B cell (primary cell): ENCODE results near the gene STK40. TPM values are rescaled to one million over a fixed set of nuclear protein-coding genes. Genes with fewer than 3 reads are reported as not detected.

ENCODE experiments used
- ATAC-seq: fragments of 200-7000 bp; cut with Tn5 transposase; one replicate; pipeline ENCODE4 v1.10.0; 2021; ENCODE audit warnings: low read depth, mild to moderate bottlenecking, moderate number of reproducible peaks, moderate library complexity
- CTCF ChIA-PET: fragments of 350-600 bp; sonication (Branson Sonifier 250); formaldehyde crosslinking; loops from one replicate; lab custom pipeline; 2021; ENCODE audit warnings: antibody characterized with exemption, inconsistent platforms; lab: Charles Lee
- POLR2A ChIA-PET: fragments of 350-600 bp; sonication (Branson Sonifier 250); formaldehyde crosslinking; loops from one replicate; lab custom pipeline; 2021; ENCODE audit warnings: antibody characterized with exemption; lab: Charles Lee
- DNase-seq: peaks from one replicate; pipeline ENCODE4 v3.0.0; 2013
- H2AFZ ChIP-seq: 2 replicates; pipeline ENCODE4 v1.6.1; 2012; ENCODE audit warnings: mild to moderate bottlenecking, low read depth, low read length; ENCODE audit not compliant: insufficient read depth, poor library complexity, severe bottlenecking
- H3K27ac ChIP-seq, 2 donors: 1 replicate in 1 of 2; 2 replicates in 1 of 2; pipeline ENCODE4 v1.5.1; 2012 to 2013; ENCODE audit warnings: low read length in 2 of 2, mild to moderate bottlenecking in 2 of 2, moderate library complexity in 1 of 2
- H3K27me3 ChIP-seq, 4 experiments: fragments of 200-600 bp in 1 of 4; sonication (generic) in 1 of 4; replicated peaks in 1 of 4; 1 replicate in 2 of 4; 2 replicates in 2 of 4; pipeline versions ENCODE4 v1.6.1 to v1.7.0; 2013 to 2016; ENCODE audit warnings: low read length in 3 of 4, mild to moderate bottlenecking in 2 of 4, mixed read lengths in 1 of 4, moderate library complexity in 1 of 4; ENCODE audit not compliant: insufficient read depth in 4 of 4, control insufficient read depth in 3 of 4; ENCODE audit errors: control extremely low read depth in 1 of 4
- H3K36me3 ChIP-seq, 2 experiments: replicated peaks in 1 of 2; 1 replicate in 1 of 2; 2 replicates in 1 of 2; pipeline versions ENCODE4 v1.6.1 to v1.7.1; 2013; ENCODE audit warnings: low read length in 1 of 2; ENCODE audit not compliant: insufficient read depth in 2 of 2, control insufficient read depth in 1 of 2; ENCODE audit errors: control extremely low read depth in 1 of 2, extremely low read depth in 1 of 2
- H3K4me1 ChIP-seq, 2 donors: fragments of 200-600 bp in 1 of 2; sonication (generic) in 1 of 2; 1 replicate in 1 of 2; 2 replicates in 1 of 2; pipeline versions ENCODE4 v1.5.1 to v1.6.1; 2013 to 2017; ENCODE audit warnings: low read length in 2 of 2; ENCODE audit not compliant: control insufficient read depth in 2 of 2, insufficient read depth in 2 of 2
- H3K4me2 ChIP-seq: replicated peaks from 2 replicates; pipeline ENCODE3; 2012; ENCODE audit warnings: mild to moderate bottlenecking, low read depth, low read length; ENCODE audit not compliant: poor library complexity, severe bottlenecking
- H3K4me3 ChIP-seq, 5 experiments: fragments of 200-600 bp in 1 of 5; sonication (generic) in 1 of 5; 1 replicate in 3 of 5; 2 replicates in 2 of 5; pipeline versions ENCODE4 v1.5.1 to v1.7.0; 2011 to 2016; ENCODE audit warnings: low read length in 4 of 5, mild to moderate bottlenecking in 4 of 5, low read depth in 2 of 5, control low read depth in 1 of 5, moderate library complexity in 1 of 5; ENCODE audit not compliant: insufficient read depth in 1 of 5; ENCODE audit errors: control extremely low read depth in 1 of 5, extremely low read depth in 1 of 5
- H3K79me2 ChIP-seq: fragments of 200-600 bp; sonication (generic); one replicate; pipeline ENCODE4 v1.6.0; 2016; ENCODE audit warnings: low read length; ENCODE audit not compliant: control insufficient read depth, insufficient read depth
- H3K9ac ChIP-seq: fragments of 200-600 bp; sonication (generic); 2 replicates; pipeline ENCODE4 v1.6.1; 2017; ENCODE audit warnings: mild to moderate bottlenecking, low read length, moderate library complexity
- H3K9me3 ChIP-seq, 3 donors: one replicate each; pipeline versions ENCODE4 v1.6.1 to v1.7.1; 2013; ENCODE audit warnings: low read length in 2 of 3; ENCODE audit not compliant: control insufficient read depth in 2 of 3, insufficient read depth in 1 of 3; ENCODE audit errors: control extremely low read depth in 1 of 3
- H4K20me1 ChIP-seq: 2 replicates; pipeline ENCODE4 v1.6.0; 2012; ENCODE audit warnings: mild to moderate bottlenecking, low read length; ENCODE audit not compliant: insufficient read depth, control insufficient read depth, poor library complexity, severe bottlenecking
- H3K27ac Mint-ChIP-seq: one replicate; pipeline ENCODE4 v1.8.0; 2021; ENCODE audit warnings: mixed read lengths
- H3K27me3 Mint-ChIP-seq: one replicate; pipeline ENCODE4 v1.8.0; 2021; ENCODE audit warnings: mixed read lengths
- H3K4me1 Mint-ChIP-seq: one replicate; pipeline ENCODE4 v1.8.0; 2021; ENCODE audit warnings: mixed read lengths
- H3K4me3 Mint-ChIP-seq: one replicate; pipeline ENCODE4 v1.8.0; 2021; ENCODE audit warnings: mixed read lengths
- H3K9me3 Mint-ChIP-seq: one replicate; pipeline ENCODE4 v1.8.0; 2022; ENCODE audit warnings: mixed read lengths; ENCODE audit not compliant: insufficient read depth
- CTCF ChIP-seq: fragments of 200-600 bp; IDR thresholded peaks from one replicate; pipeline ENCODE4 v1.8.0; 2022; ENCODE audit warnings: antibody characterized with exemption, mild to moderate bottlenecking
- EZH2 ChIP-seq: IDR thresholded peaks from 2 replicates; pipeline ENCODE4 v1.6.1; 2012; ENCODE audit warnings: borderline replicate concordance, low read depth, mild to moderate bottlenecking, moderate library complexity, low read length; ENCODE audit not compliant: insufficient read depth, poor library complexity, severe bottlenecking
- WGBS: methylation state at CpG from one replicate; pipeline ENCODE4 v1.1.5; 2013; ENCODE audit warnings: missing lambda C conversion rate; ENCODE audit not compliant: insufficient coverage; 5-methylcytosine and 5-hydroxymethylcytosine counted together
- intact Hi-C: fragments of 100-400 bp; cut with micrococcal nuclease; formaldehyde crosslinking; loops from one replicate; pipeline ENCODE4 v1.10.0; 2022
- polyA plus RNA-seq: library from polyadenylated mRNA; depleted of rRNA; stranded (reverse); fragments of >200 nt; gene quantifications from 2 replicates; pipeline ENCODE4 v1.2.3, GENCODE V29; 2012
- total RNA-seq, 2 donors: library from RNA; stranded (reverse); fragments of 120-200 nt in 1 of 2; gene quantifications; 1 replicate in 1 of 2; 2 replicates in 1 of 2; pipeline versions ENCODE4 v1.2.3 to v1.2.4, GENCODE V29; 2013 to 2022

STK40 gene
- total and polyA plus RNA-seq, 2 donors (not counting 1 experiment from before 2014, with no cell fraction given): 53.1 to 69.1 TPM

- intact Hi-C loops: no loop called here
- ChIA-PET POLR2A (interaction anchor here (0.5 kb wide), 1 partner anchor 23 kb away, joined by 4 read pairs; no protein-coding TSS in a partner anchor), CTCF (interaction anchor here (1.3 to 3.0 kb wide), 3 partner anchors 18 to 71 kb away, joined by 3 to 10 read pairs (median 7); no protein-coding TSS in a partner anchor)
- peaks cover 3% of the 10 kb centered on the region for H4K20me1 ChIP-seq
- H3K4me3 Mint-ChIP-seq: no peak overlapping the region
- TF ChIP-seq EZH2 (no peak), CTCF (no peak)
- no peak overlapping the region for H3K4me2 ChIP-seq
- H3K4me1 ChIP-seq: peaks cover 13 to 25% of the 10 kb centered on the region in 2 donors
- H3K27ac ChIP-seq: no peak overlapping the region
- H3K27me3 Mint-ChIP-seq: no peaks in the 10 kb centered on the region
- no peaks in the 10 kb centered on the region for H3K9me3 Mint-ChIP-seq
- H3K79me2 ChIP-seq: no peaks in the 10 kb centered on the region
- H3K9me3 ChIP-seq: no peaks in the 10 kb centered on the region
- H3K4me1 Mint-ChIP-seq: peaks cover 14% of the 10 kb centered on the region
- ATAC-seq: no peak
- peaks cover 8 to 78% of the 10 kb centered on the region in 2 experiments for H3K36me3 ChIP-seq
- no peak overlapping the region for H3K4me3 ChIP-seq
- WGBS: 36% methylated on average over 5 of the region's 7 CpGs
- H3K27ac Mint-ChIP-seq: no peak overlapping the region
- DNase-seq: no peak
- no peaks in the 10 kb centered on the region for H3K27me3 ChIP-seq
- no peak overlapping the region for H3K9ac ChIP-seq
- no peak overlapping the region for H2AFZ ChIP-seq
Measured at GRCh38 chr1:36349241-36349671, 36.5 kb downstream of the STK40 start.

- Histone ChIP-seq H4K20me1 (peaks cover 3% of the 10 kb centered on the region), H3K36me3 (peaks cover 4 to 72% of the 10 kb centered on the region in 2 experiments)
- no peak overlapping the region for H3K27ac Mint-ChIP-seq
Measured at GRCh38 chr1:36346741-36347370, 38.9 kb downstream of the STK40 start.

More at GRCh38 chr1:36346741-36347370, 38.9 kb downstream of the STK40 start:
- DNase-seq (no peak), ATAC-seq (no peak)
- Mint-ChIP-seq H3K4me3 (no peak overlapping the region), H3K9me3 (no peaks in the 10 kb centered on the region), H3K27me3 (no peaks in the 10 kb centered on the region), H3K4me1 (peaks cover 13% of the 10 kb centered on the region)
- Histone ChIP-seq H3K4me3 (no peak overlapping the region), H3K4me2 (no peak overlapping the region), H3K79me2 (no peaks in the 10 kb centered on the region), H3K27me3 (no peaks in the 10 kb centered on the region), H3K27ac (no peak overlapping the region), H2AFZ (no peak overlapping the region), H3K9ac (no peak overlapping the region), H3K4me1 (peaks cover 13 to 25% of the 10 kb centered on the region in 2 donors), H3K9me3 (no peaks in the 10 kb centered on the region)
- 98% methylated on average over 8 of the region's 8 CpGs for WGBS
- POLR2A ChIA-PET: interaction anchor here (0.9 kb wide), 1 partner anchor 66 kb away, joined by 5 read pairs; no protein-coding TSS in a partner anchor
- intact Hi-C loops: no loop called here
- CTCF ChIA-PET: interaction anchor here (1.3 kb wide), 1 partner anchor 73 kb away, joined by 3 read pairs; no protein-coding TSS in a partner anchor
- TF ChIP-seq EZH2: no peak
- no peak for TF ChIP-seq CTCF
